ENCODE data around the gene GPR63.

The GPR63 gene

GRCh38 chr6:96823743-96824142 is 13.5 kb downstream of the GPR63 start:
- TF ChIP-seq, protein P1, sequence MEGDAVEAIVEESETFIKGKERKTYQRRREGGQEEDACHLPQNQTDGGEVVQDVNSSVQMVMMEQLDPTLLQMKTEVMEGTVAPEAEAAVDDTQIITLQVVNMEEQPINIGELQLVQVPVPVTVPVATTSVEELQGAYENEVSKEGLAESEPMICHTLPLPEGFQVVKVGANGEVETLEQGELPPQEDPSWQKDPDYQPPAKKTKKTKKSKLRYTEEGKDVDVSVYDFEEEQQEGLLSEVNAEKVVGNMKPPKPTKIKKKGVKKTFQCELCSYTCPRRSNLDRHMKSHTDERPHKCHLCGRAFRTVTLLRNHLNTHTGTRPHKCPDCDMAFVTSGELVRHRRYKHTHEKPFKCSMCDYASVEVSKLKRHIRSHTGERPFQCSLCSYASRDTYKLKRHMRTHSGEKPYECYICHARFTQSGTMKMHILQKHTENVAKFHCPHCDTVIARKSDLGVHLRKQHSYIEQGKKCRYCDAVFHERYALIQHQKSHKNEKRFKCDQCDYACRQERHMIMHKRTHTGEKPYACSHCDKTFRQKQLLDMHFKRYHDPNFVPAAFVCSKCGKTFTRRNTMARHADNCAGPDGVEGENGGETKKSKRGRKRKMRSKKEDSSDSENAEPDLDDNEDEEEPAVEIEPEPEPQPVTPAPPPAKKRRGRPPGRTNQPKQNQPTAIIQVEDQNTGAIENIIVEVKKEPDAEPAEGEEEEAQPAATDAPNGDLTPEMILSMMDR (IDR thresholded peaks at IDR 0.05; ENCODE audit: insufficient read depth, low read depth, low read length, missing control alignments) = no peak
- H3K4me3 ChIP-seq (ENCODE audit: low read depth, low read length) = no peak overlapping the region
- no peak for DNase-seq (ENCODE audit: low read depth)

- TF ChIP-seq, protein P1 (IDR thresholded peaks at IDR 0.05; ENCODE audit: insufficient read depth, low read depth, low read length, missing control alignments) = no peak
- no peak for DNase-seq (ENCODE audit: low read depth)
- no peak overlapping the region for H3K4me3 ChIP-seq (ENCODE audit: low read depth, low read length)
Measured at GRCh38 chr6:96821034-96821433, 16.2 kb downstream of the GPR63 start.

DNA sequence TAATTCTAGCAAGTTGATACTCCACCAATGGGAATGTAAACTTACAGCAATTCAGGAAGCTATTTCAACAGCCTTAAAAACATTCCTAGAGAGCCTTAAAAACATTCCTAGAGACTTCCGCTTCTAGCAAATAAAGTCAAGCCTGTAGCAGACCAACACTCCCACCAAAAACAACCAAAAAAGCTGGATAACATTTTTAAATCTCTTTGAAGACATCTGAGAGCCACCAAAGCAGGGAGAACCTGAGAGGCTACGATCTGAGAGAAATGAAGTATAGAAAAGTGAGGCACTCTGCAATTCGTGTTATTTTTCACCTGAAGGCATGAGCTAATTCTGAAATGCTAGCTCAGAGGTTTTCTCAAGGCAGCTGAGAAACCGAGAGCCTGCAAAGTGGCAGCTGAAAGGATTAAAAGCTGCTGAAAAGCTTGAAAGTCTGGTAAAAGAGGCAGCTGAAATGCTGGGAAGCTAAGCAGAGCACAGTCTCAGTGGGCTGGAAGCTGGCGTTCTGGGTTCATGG is 20.9 kb downstream of the GPR63 start:
- no peak for DNase-seq (ENCODE audit: low read depth)
- TF ChIP-seq, protein P1 (IDR thresholded peaks at IDR 0.05; ENCODE audit: insufficient read depth, low read depth, low read length, missing control alignments) = no peak
- H3K4me3 ChIP-seq (ENCODE audit: low read depth, low read length) = no peak overlapping the region; the same call in 1 of the 2 replicates

DNA sequence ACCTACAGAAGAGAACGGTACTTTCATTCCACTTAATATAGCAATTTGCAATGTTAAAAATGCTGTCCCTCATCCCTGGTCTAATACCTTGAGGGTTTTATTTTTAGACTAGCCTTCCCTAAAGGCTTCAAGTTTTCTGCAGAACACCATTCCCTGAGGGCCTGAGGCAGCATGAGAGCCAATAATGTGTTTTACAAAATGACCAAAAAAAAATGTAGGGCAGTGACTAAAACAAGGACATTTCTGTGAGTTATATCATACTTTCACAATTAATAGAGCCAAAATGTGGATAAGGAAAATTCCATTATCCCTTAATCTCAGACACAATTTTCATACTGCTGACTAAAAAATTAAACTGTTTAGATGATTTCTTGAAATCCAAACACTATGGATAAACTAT is 22.7 kb downstream of the GPR63 start:
- DNase-seq (ENCODE audit: low read depth) = no peak
- H3K4me3 ChIP-seq (ENCODE audit: low read depth, low read length) = no peak overlapping the region
- TF ChIP-seq, protein P1 (IDR thresholded peaks at IDR 0.05; ENCODE audit: insufficient read depth, low read depth, low read length, missing control alignments) = no peak

DNA sequence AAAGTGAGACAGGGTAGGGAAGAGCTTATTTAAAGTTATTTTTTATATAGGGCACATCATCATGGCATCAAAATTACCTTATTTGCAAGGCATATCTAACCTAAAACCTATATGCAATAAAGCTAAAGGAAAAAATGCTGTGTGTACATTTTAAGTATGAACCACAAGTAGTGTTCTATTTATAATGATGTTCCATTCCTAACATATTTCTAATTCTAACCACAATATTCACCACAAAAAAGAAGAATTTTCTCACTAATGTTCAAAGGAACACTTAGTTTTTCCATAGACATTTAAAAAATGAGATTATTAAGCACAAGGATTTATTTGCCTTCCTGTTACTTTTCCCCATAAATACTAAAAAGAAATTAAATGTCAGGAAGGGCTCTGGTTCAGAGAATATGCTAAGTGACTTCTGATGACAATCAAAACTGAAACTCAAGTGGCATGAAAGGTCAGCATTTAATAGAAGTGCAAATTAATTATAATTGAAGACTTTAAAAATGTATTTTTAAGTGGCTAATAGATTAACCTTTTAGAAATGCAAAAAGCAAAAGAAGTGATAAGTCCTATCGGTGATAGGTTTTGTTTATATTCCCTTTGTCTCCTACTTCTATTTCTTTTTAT is 25.1 kb downstream of the GPR63 start:
- no peak for DNase-seq (ENCODE audit: low read depth)
- no peak overlapping the region for H3K4me3 ChIP-seq (ENCODE audit: low read depth, low read length)

DNA sequence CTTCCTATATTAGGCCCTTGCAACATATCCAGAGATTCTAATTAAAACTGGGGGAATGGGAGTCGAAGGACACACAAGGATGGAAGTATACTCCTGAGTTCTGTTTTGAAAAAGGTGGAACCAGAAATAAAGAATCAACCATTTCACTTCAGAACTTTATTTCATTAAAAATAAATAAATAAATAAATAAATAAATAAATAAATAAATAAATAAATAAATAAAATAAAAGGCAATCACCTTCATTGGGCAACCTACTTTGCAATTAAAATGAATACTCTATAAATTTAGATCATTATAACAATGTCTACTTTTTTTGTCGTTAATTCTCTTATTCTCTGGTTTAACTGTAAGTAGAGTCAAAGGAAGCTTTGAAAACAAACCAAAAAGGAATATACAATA is 25.6 kb downstream of the GPR63 start:
- DNase-seq (ENCODE audit: low read depth) = no peak
- TF ChIP-seq, protein P1 (IDR thresholded peaks at IDR 0.05; ENCODE audit: insufficient read depth, low read depth, low read length, missing control alignments) = no peak
- H3K4me3 ChIP-seq (ENCODE audit: low read depth, low read length) = no peak overlapping the region

More for the DNA sequence above, 25.1 kb downstream of the GPR63 start:
- TF ChIP-seq, protein P1 (IDR thresholded peaks at IDR 0.05; ENCODE audit: insufficient read depth, low read depth, low read length, missing control alignments) = no peak

GRCh38 chr6:96811136-96811535 is 26.1 kb downstream of the GPR63 start:
- TF ChIP-seq, protein P1 (IDR thresholded peaks at IDR 0.05; ENCODE audit: insufficient read depth, low read depth, low read length, missing control alignments) = no peak
- H3K4me3 ChIP-seq (ENCODE audit: low read depth, low read length) = no peak overlapping the region
- DNase-seq (ENCODE audit: low read depth) = no peak
